HG03095 (cell line): ENCODE data around the gene TEDC2.

Experiments
- ATAC-seq: cut with Tn5 transposase; IDR thresholded peaks from one replicate; pipeline ENCODE4 v1.9.1; 2021; ENCODE audit warnings: moderate library complexity; ENCODE audit not compliant: unreplicated experiment

Gene TEDC2

GRCh38 chr16:2508722-2509400 lies 49.0 kb downstream of the TEDC2 start:
- no peak for ATAC-seq

GRCh38 chr16:2511128-2511800 lies 51.4 kb downstream of the TEDC2 start:
- no peak for ATAC-seq

- ATAC-seq: no peak
These were observed 52.3 kb downstream of the TEDC2 start for GRCh38 chr16:2511996-2512734.

GRCh38 chr16:2512735-2513404 lies 53.0 kb downstream of the TEDC2 start:
- no peak for ATAC-seq

- peak; percentile 55 for ATAC-seq
These were observed 53.8 kb downstream of the TEDC2 start, which contains the start of gene ATP6V0C for GRCh38 chr16:2513405-2514332. Gene ATP6V0C, plus strand, starts transcription at chr16:2513952. Its CDS starts 152 bp downstream, at chr16:2514104.
